Vagina (tissue), 2 donors: ENCODE measurements around the gene DIO3.

Source experiments
- POLR2A ChIP-seq, 2 donors: fragments of 450-650 bp; IDR thresholded peaks; one replicate each; pipeline ENCODE4 v1.6.1; 2017; ENCODE audit warnings: antibody characterized with exemption in 2 of 2, mild to moderate bottlenecking in 2 of 2, moderate library complexity in 2 of 2
- POLR2AphosphoS5 ChIP-seq, 2 donors: sonication (generic); formaldehyde crosslinking; IDR thresholded peaks; one replicate each; pipeline ENCODE4 v1.9.0; 2017; ENCODE audit warnings: antibody characterized with exemption in 2 of 2, mild to moderate bottlenecking in 2 of 2, low read depth in 1 of 2; ENCODE audit not compliant: insufficient read depth in 1 of 2
- TF ChIP-seq, protein P1 (sequence below), 3 experiments: fragments of 450-650 bp in 2 of 3; fragments of 200-600 bp in 1 of 3; sonication (generic) in 1 of 3; IDR thresholded peaks; one replicate each; pipeline ENCODE4 v1.5.1; 2017 to 2019; ENCODE audit warnings: antibody characterized with exemption in 3 of 3, mild to moderate bottlenecking in 2 of 3, moderate library complexity in 2 of 3

GRCh38 chr14:101588286-101588975 is 27.1 kb downstream of the DIO3 start:
- TF ChIP-seq POLR2AphosphoS5 (IDR thresholded peaks at IDR 0.05; ENCODE audit: insufficient read depth in 1 of 2, low read depth in 1 of 2) (no peak), POLR2A (IDR thresholded peaks at IDR 0.05) (no peak)
- TF ChIP-seq, protein P1, sequence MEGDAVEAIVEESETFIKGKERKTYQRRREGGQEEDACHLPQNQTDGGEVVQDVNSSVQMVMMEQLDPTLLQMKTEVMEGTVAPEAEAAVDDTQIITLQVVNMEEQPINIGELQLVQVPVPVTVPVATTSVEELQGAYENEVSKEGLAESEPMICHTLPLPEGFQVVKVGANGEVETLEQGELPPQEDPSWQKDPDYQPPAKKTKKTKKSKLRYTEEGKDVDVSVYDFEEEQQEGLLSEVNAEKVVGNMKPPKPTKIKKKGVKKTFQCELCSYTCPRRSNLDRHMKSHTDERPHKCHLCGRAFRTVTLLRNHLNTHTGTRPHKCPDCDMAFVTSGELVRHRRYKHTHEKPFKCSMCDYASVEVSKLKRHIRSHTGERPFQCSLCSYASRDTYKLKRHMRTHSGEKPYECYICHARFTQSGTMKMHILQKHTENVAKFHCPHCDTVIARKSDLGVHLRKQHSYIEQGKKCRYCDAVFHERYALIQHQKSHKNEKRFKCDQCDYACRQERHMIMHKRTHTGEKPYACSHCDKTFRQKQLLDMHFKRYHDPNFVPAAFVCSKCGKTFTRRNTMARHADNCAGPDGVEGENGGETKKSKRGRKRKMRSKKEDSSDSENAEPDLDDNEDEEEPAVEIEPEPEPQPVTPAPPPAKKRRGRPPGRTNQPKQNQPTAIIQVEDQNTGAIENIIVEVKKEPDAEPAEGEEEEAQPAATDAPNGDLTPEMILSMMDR (IDR thresholded peaks at IDR 0.05), result no peak
